AG04449 (cell line): Measurements from ENCODE around the gene MTLN.
"Not testable (repeated sequence)": the region's sequence is repeated elsewhere in the genome, so short reads cannot be mapped to it uniquely, and the experiment has no call there.

Experiments
- CTCF ChIA-PET: fragments of 350-600 bp; formaldehyde crosslinking; extraction: SDS; loops from one replicate; lab custom pipeline; 2021; ENCODE audit warnings: antibody characterized with exemption; lab: Yijun Ruan, JAX
- POLR2A ChIA-PET: fragments of 400-600, 350-600 bp; formaldehyde crosslinking; extraction: SDS; loops from one replicate; lab custom pipeline; 2020; ENCODE audit warnings: antibody characterized with exemption, inconsistent platforms; lab: Yijun Ruan, JAX
- DNase-seq: peaks from one replicate; pipeline ENCODE4 v3.0.0-alpha.2; 2010; ENCODE audit warnings: low read depth, low spot score
- H3K4me3 ChIP-seq: 2 replicates; pipeline ENCODE4 v1.5.1; 2011; ENCODE audit warnings: low read depth, mild to moderate bottlenecking, control low read depth, low read length
- CTCF ChIP-seq: IDR thresholded peaks from one replicate; pipeline ENCODE4 v1.5.1; 2011; ENCODE audit warnings: mild to moderate bottlenecking, moderate library complexity, low read length, control low read depth, inconsistent platforms; ENCODE audit not compliant: insufficient read depth; ENCODE audit errors: missing control alignments

MTLN gene

GRCh38 chr2:110211938-110212858 is at the start of gene MTLN:
TSS of gene MTLN (minus strand) at chr2:110212547. CDS start at chr2:110212525, 22 bp downstream.
- ChIA-PET POLR2A (no interaction called here), CTCF (no interaction called here)
- DNase-seq: no peak
- H3K4me3 ChIP-seq: peak within 1 kb of the TSS; percentile 73
- TF ChIP-seq CTCF: no peak

GRCh38 chr2:110261910-110262309 is 49.6 kb upstream of the MTLN start:
- DNase-seq, CTCF ChIA-PET, H3K4me3 ChIP-seq, POLR2A ChIA-PET: not testable (repeated sequence)

- H3K4me3 ChIP-seq, POLR2A ChIA-PET, DNase-seq, CTCF ChIA-PET: not testable (repeated sequence)
Measured at GRCh38 chr2:110248081-110248795, 35.9 kb upstream of the MTLN start.

- POLR2A ChIA-PET, CTCF ChIA-PET, H3K4me3 ChIP-seq, DNase-seq: not testable (repeated sequence)
Measured at GRCh38 chr2:110245488-110246435, 33.4 kb upstream of the MTLN start.

GRCh38 chr2:110243283-110243682 is 30.9 kb upstream of the MTLN start:
- DNase-seq, H3K4me3 ChIP-seq, POLR2A ChIA-PET, CTCF ChIA-PET: not testable (repeated sequence)

- CTCF ChIA-PET, DNase-seq, H3K4me3 ChIP-seq, POLR2A ChIA-PET: not testable (repeated sequence)
Measured at GRCh38 chr2:110234514-110234913, 22.2 kb upstream of the MTLN start.

GRCh38 chr2:110229886-110230285 is 17.5 kb upstream of the MTLN start:
- DNase-seq, POLR2A ChIA-PET, CTCF ChIA-PET, H3K4me3 ChIP-seq: not testable (repeated sequence)

- DNase-seq, H3K4me3 ChIP-seq, POLR2A ChIA-PET, CTCF ChIA-PET: not testable (repeated sequence)
Measured at GRCh38 chr2:110222626-110223025, 10.3 kb upstream of the MTLN start.

- no peak for TF ChIP-seq CTCF
- H3K4me3 ChIP-seq: no peak overlapping the region
- no peak for DNase-seq
- CTCF ChIA-PET: no interaction called here
- POLR2A ChIA-PET: no interaction called here
Measured at GRCh38 chr2:110221938-110222337, 9.6 kb upstream of the MTLN start.
